ENCODE measurements around the gene ADGRA1.

DNA sequence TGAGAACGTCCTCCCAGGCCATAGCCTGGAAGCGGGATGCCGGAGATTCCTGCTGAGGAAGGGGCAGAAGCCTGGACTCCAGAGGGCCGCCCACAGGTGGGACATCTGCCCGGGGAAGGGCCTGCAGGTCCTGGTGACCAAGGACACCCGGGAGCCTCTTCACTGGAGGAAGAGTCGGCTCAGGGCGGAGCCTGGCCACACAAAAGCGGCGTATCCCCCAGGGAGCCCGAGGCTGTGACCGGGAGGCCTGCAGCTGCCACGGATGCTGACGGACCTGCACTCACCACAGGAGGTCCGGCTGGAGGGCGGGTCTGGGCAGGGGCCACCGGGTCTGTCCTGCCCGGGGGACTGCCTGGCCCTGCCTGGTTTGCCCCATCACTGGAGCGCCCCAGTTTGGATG lies 15.5 kb upstream of the ADGRA1 start:
- TF ChIP-seq, protein P1, sequence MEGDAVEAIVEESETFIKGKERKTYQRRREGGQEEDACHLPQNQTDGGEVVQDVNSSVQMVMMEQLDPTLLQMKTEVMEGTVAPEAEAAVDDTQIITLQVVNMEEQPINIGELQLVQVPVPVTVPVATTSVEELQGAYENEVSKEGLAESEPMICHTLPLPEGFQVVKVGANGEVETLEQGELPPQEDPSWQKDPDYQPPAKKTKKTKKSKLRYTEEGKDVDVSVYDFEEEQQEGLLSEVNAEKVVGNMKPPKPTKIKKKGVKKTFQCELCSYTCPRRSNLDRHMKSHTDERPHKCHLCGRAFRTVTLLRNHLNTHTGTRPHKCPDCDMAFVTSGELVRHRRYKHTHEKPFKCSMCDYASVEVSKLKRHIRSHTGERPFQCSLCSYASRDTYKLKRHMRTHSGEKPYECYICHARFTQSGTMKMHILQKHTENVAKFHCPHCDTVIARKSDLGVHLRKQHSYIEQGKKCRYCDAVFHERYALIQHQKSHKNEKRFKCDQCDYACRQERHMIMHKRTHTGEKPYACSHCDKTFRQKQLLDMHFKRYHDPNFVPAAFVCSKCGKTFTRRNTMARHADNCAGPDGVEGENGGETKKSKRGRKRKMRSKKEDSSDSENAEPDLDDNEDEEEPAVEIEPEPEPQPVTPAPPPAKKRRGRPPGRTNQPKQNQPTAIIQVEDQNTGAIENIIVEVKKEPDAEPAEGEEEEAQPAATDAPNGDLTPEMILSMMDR (IDR thresholded peaks at IDR 0.05) = no peak
- no peak for TF ChIP-seq POLR2A (IDR thresholded peaks at IDR 0.05)
- no peak for TF ChIP-seq POLR2AphosphoS5 (IDR thresholded peaks at IDR 0.05)
